HG02798 (cell line): ENCODE data around the gene SNW1.
"Not testable (repeated sequence)": the region's sequence is repeated elsewhere in the genome, so short reads cannot be mapped to it uniquely, and the experiment has no call there.

ENCODE experiments used
- ATAC-seq: cut with Tn5 transposase; IDR thresholded peaks from one replicate; pipeline ENCODE4 v1.9.1; 2021; ENCODE audit warnings: mild to moderate bottlenecking; ENCODE audit not compliant: unreplicated experiment, poor library complexity

The SNW1 gene

DNA sequence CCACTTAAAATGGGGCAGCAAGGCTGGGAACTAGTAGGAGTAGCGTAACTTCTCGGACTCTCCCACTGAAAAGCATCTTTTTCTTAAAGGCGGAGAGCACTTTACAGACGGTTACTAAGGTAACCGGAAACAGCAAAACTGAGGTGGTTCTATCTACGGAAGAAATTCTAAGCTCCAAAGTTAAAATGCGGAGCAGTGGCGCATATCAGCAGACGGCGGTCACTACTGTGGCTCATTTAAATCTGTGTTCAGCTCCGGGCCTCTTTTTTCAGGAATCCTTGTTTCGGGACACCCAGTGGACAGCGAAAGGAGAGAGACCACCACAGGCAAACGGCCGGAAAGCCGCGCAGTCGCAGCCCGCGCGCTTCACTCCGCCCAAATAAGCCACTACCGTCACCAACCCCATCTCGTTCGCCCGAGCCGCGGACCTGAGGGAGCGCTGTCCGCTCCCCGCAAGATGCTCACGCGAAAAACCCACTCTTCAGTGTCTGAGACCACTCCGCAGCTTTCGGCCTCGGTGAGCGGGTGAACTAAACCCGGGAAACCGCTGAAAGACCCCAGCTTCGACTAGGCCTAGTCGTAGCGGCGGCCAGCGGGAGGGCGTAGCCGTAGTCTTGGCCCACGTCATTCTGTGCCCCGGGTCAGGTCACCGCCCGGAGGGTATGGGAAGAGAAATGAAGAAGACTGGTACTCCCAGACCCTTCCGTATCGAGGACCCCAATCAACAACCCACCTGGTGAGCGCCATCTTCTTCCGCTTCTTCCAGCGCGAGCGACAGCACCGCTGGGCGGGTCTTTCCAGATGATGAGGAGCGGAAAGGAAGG, at the start of gene SNW1:
TSS of gene SNW1 (minus strand) at position 776 of the 824 bp plus-strand sequence. CDS start at position 747, 29 bp downstream.
- ATAC-seq = peak; percentile 96

DNA sequence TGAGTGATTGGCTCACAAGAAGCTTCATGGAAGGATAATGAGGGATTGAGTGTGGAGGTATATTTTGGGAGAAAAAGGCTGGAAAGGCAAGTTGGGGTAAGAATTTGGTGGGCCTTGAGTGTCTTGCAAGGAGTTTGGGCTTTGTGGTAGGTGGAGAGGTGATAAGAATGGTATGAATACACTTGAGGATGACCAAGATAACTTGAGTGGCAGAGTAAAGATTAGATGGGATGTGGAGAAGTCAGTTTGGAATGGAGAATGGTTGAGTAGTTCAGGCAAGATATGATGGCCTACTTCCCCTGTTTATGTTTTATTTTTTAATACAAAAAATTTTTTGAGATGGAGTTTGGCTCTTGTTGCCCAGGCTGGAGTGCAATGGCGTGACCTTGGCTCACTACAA, 48.1 kb upstream of the SNW1 start:
- no peak for ATAC-seq

- ATAC-seq = no peak
Observed at GRCh38 chr14:77808250-77808649, 47.3 kb upstream of the SNW1 start.

GRCh38 chr14:77805706-77806105, 44.8 kb upstream of the SNW1 start:
- no peak for ATAC-seq

DNA sequence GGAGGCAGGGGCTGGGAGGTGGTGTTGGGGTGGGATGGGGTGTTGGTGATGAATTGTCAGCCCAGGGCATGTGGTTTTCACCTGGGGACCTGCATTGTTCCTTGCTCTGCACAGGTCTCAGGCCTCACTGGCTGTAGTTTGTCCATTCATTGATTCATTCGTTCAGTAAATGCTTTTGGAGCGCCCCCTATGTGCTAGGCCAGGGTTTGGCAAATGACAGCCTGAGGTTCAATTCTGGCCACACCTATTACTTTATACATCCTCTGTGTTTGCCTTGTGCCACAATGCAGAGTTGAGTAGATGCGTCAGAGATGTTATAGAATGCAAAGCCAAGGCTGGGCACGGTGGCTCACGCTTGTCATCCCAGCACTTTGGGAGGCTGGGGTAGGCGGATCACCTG, 43.6 kb upstream of the SNW1 start:
- no peak for ATAC-seq

GRCh38 chr14:77800814-77801213, 39.9 kb upstream of the SNW1 start:
- no peak for ATAC-seq

- peak; percentile 97 for ATAC-seq
Observed at GRCh38 chr14:77799863-77800730, 39.1 kb upstream of the SNW1 start, which contains the start of gene ADCK1. TSS of gene ADCK1 (plus strand) at chr14:77800109. CDS start at chr14:77818979, 18,870 bp downstream.

DNA sequence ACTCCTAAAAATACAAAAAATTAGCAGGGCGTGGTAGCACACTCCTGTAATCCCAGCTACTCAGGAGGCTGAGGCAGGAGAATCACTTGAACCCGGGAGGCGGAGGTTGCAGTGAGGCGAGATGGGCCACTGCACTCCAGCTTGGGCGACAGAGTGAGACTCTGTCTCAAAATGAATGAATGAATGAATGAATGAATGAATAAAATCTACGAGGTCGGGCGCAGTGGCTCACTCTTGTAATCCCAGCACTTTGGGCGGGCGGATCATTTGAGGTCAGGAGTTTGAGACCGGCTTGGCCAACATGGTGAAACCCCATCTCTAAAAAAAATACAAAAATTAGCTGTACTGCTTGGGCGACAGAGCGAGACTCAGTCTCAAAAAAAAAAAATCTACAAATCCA, 38.5 kb upstream of the SNW1 start:
- ATAC-seq = not testable (repeated sequence)

DNA sequence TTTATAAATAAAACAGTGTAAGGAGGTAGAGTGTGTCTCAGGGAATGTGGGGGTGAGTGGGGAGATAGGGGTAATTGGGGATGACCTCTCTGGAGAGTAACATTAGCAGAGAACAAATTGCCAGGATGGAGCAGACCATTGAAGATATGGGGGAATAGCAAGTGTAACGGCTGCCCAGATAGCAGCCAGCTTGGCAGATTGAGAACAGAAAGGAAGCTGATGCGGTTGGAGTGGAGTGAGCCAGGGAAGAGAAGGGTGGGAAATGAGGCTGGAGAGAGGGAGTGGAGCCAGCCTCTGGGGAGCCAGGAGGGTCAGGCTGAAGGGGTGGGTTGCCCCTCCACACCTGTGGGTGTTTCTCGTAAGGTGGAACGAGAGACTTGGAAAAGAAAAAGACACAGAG, 33.4 kb upstream of the SNW1 start:
- no peak for ATAC-seq

- not testable (repeated sequence) for ATAC-seq
Observed at GRCh38 chr14:77793255-77793654, 32.3 kb upstream of the SNW1 start.

DNA sequence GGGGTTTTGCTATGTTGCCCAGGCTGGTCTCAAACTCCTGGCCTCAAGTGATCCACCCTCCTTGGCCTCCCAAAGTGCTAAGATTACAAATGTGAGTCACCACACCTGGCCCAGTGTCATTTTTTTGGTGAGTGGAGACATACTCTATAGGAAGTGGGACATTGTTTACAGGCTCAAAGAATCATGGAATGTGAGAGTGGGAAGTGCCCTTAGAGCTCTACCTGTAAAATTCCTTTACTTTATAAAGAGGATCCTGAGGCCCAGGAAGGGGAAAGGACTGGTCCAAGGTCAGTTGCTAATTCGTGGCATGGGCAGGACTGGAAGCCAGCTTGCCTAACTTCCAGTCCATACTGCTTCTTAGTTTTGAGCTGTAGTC, 30.3 kb upstream of the SNW1 start:
- ATAC-seq = no peak

- ATAC-seq = no peak
Observed at GRCh38 chr14:77790566-77791224, 29.7 kb upstream of the SNW1 start.

GRCh38 chr14:77786148-77786547, 25.2 kb upstream of the SNW1 start:
- ATAC-seq = no peak

DNA sequence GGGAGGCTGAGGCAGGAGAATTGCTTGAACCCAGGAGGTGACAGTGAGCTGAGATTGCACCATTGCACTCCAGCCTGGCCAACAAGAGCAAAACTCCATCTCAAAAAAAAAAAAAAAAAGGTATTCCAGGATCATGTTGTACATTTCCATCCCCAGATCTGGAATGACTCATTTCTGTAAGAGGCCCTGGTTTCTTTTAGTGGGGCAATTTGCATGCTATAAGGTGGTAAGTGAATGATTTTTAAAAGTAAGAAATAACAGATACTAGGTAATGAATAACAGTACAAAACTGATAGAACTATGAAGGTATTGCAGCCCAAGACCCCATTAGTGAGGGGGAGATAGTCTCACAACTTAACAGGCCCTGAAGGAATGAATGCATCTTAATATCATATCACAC, 21.2 kb upstream of the SNW1 start:
- no peak for ATAC-seq

DNA sequence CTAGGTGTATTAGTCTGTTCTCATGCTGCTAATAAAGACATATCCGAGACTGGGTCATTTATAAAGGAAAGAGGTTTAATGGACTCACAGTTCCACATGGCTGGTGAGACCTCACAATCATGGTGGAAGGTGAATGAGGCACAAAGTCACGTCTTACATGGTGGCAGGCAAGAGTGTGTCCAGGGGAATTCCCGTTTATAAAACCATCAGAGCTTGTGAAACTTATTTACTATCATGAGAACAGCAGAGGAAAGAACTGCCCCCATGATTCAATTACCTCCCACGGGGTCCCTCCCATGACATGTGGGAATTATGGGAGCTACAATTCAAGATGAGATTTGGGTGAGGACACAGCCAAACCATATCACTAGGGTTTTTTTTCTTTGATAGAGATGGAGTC, 13.0 kb upstream of the SNW1 start:
- not testable (repeated sequence) for ATAC-seq

DNA sequence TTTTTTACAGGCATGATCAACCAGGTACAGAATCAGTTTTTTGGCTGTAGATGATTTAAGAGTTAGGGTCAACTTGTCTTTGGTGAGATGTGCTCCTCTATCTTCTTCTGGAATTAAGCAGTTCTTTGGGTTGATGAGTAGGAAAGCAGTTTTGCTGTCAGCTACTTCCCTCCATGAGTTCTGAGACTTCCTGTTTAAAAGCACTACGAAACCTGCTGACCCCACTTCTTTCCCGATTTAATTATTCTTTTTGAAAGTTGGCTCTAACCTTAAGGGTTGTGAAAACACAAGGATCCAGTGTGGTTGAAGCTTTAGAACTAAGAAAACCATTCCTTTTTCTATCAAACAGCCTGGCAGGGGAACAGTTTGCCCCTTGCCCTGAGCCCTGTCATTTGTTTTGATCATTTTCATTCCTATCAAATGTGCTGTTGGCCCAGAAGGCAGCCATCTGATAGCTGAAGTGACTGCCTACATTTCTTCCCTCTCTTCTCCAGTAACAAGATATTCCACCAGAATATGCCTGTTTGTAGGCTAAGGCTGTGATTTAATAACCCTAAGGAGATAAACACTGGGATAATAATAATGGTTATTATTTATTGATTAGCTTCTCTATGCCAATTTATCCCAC, 7.6 kb upstream of the SNW1 start:
- ATAC-seq = not testable (repeated sequence)

DNA sequence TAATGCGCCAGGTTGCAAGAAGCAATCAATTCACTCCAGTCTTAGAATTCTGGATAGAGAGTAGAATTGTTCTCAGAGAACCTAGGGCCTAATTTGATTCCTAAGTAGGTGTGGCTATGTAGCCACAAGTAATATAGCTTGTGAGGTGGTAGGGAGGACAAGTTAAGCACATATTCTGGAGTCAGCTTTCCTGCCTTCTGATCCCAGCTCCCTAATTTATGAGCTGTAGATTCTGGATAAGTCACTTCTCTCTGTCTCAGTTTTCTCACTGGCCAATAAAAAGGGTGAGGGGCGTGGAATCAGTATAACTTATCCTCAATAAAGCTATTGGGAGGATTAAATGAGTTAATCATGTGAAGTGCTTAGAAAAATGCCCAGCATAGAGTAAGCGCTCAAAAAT, 3.0 kb upstream of the SNW1 start:
- ATAC-seq = no peak

DNA sequence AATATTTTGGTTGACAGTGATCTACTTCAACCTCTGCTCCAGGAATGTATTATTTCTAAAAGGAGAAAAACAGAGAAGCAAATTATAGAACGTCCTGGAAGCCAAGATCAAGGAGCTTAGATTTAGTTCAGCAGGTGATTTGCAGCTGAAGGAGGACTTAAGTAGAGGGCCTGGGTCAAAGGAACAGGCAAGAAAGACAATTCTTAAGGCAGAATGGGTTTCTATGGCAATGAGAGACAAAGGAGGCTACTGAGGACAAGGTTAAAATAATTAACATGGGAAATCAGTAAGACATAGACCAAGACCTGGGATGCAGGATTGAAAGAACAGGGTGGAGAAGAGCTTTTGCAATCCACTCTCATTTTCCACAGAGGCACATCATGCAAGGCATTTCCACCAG, 2.4 kb upstream of the SNW1 start:
- ATAC-seq = no peak

GRCh38 chr14:77761205-77761931, 412 bp upstream of the SNW1 start:
- peak; percentile 36 for ATAC-seq
